ENCODE data around the gene OR6M1. TPM values are rescaled to one million over a fixed set of nuclear protein-coding genes. Genes with fewer than 3 reads are reported as not detected.

OR6M1 gene
- total and polyA plus RNA-seq, 2 donors (not counting 1 experiment from before 2014, with no cell fraction given): not detected

- no peaks in the 10 kb centered on the region for H3K4me1 ChIP-seq (ENCODE audit: control insufficient read depth, extremely low read depth, insufficient read depth, low read length)
- H3K79me2 ChIP-seq (ENCODE audit: control insufficient read depth, insufficient read depth, low read length): no peaks in the 10 kb centered on the region
- H3K4me2 ChIP-seq (ENCODE audit: extremely low read depth, insufficient read depth, low read length): no peak overlapping the region
- no peak for DNase-seq (ENCODE audit: low read depth in 2 of 2)
- H3K27me3 ChIP-seq (ENCODE audit: control insufficient read depth, insufficient read depth, low read length): no peaks in the 10 kb centered on the region
- H2AFZ ChIP-seq (ENCODE audit: low read length): no peak overlapping the region
- H3K9ac ChIP-seq (ENCODE audit: insufficient read depth, low read length): no peak overlapping the region
- no peaks in the 10 kb centered on the region for H3K9me3 ChIP-seq (ENCODE audit: control insufficient read depth, insufficient read depth, low read depth, low read length)
- H3K4me3 ChIP-seq (replicated peaks in 1 of 4; ENCODE audit: control extremely low read depth in 1 of 4, insufficient read depth in 1 of 4, low read depth in 3 of 4, low read length in 4 of 4): no peak overlapping the region
- no peak for TF ChIP-seq EZH2 (IDR thresholded peaks at IDR 0.05; ENCODE audit: low read length, missing control alignments)
- TF ChIP-seq, protein P1, sequence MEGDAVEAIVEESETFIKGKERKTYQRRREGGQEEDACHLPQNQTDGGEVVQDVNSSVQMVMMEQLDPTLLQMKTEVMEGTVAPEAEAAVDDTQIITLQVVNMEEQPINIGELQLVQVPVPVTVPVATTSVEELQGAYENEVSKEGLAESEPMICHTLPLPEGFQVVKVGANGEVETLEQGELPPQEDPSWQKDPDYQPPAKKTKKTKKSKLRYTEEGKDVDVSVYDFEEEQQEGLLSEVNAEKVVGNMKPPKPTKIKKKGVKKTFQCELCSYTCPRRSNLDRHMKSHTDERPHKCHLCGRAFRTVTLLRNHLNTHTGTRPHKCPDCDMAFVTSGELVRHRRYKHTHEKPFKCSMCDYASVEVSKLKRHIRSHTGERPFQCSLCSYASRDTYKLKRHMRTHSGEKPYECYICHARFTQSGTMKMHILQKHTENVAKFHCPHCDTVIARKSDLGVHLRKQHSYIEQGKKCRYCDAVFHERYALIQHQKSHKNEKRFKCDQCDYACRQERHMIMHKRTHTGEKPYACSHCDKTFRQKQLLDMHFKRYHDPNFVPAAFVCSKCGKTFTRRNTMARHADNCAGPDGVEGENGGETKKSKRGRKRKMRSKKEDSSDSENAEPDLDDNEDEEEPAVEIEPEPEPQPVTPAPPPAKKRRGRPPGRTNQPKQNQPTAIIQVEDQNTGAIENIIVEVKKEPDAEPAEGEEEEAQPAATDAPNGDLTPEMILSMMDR (conservative IDR thresholded peaks at IDR 0.05 in 1 of 2, IDR thresholded peaks at IDR 0.05 in 1 of 2; ENCODE audit: low read depth in 1 of 2, low read length in 2 of 2): no peak
- H4K20me1 ChIP-seq (ENCODE audit: control insufficient read depth, extremely low read depth, insufficient read depth, low read length): no peaks in the 10 kb centered on the region
- no peak overlapping the region for H3K27ac ChIP-seq (ENCODE audit: insufficient read depth, low read length)
- H3K36me3 ChIP-seq (ENCODE audit: control insufficient read depth, insufficient read depth, low read length): no peaks in the 10 kb centered on the region
Observed at GRCh38 chr11:123815122-123815521, 9.0 kb upstream of the OR6M1 start.

- H3K27ac ChIP-seq (ENCODE audit: insufficient read depth, low read length): no peak overlapping the region
- H3K27me3 ChIP-seq (ENCODE audit: control insufficient read depth, insufficient read depth, low read length): no peaks in the 10 kb centered on the region
Observed at GRCh38 chr11:123801765-123802164, 4.4 kb downstream of the OR6M1 start.

DNA sequence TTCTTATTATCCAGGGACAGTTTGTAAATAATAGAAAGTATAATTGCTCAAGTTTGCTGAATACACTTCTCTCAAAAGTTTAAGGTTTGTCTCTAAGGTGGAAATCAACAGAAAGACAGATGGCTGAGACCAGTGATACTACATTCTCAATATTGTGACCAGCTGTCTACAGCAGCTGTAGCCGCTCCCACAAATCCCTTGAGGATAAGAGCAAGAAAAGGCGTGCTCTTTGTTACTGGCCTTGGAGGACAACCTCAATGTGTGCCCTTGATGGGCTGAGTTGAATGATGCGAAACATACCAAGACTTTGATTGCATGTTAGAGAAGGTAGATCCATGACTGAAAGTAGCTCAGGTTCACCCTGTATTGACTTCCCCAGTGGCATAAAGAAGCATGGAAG, 6.1 kb downstream of the OR6M1 start:
- Histone ChIP-seq H3K36me3 (ENCODE audit: control insufficient read depth, insufficient read depth, low read length) (no peaks in the 10 kb centered on the region), H3K4me3 (replicated peaks in 1 of 4; ENCODE audit: control extremely low read depth in 1 of 4, insufficient read depth in 1 of 4, low read depth in 3 of 4, low read length in 4 of 4) (no peak overlapping the region), H3K4me1 (ENCODE audit: control insufficient read depth, extremely low read depth, insufficient read depth, low read length) (no peaks in the 10 kb centered on the region), H3K27me3 (ENCODE audit: control insufficient read depth, insufficient read depth, low read length) (no peaks in the 10 kb centered on the region), H3K4me2 (ENCODE audit: extremely low read depth, insufficient read depth, low read length) (no peak overlapping the region), H3K9me3 (ENCODE audit: control insufficient read depth, insufficient read depth, low read depth, low read length) (no peaks in the 10 kb centered on the region), H3K79me2 (ENCODE audit: control insufficient read depth, insufficient read depth, low read length) (no peaks in the 10 kb centered on the region), H3K27ac (ENCODE audit: insufficient read depth, low read length) (no peak overlapping the region), H4K20me1 (ENCODE audit: control insufficient read depth, extremely low read depth, insufficient read depth, low read length) (no peaks in the 10 kb centered on the region), H3K9ac (ENCODE audit: insufficient read depth, low read length) (no peak overlapping the region), H2AFZ (ENCODE audit: low read length) (no peak overlapping the region)
- DNase-seq (ENCODE audit: low read depth in 2 of 2): no peak
- TF ChIP-seq, protein P1 (conservative IDR thresholded peaks at IDR 0.05 in 1 of 2, IDR thresholded peaks at IDR 0.05 in 1 of 2; ENCODE audit: low read depth in 1 of 2, low read length in 2 of 2): no peak
- TF ChIP-seq EZH2 (IDR thresholded peaks at IDR 0.05; ENCODE audit: low read length, missing control alignments): no peak

More at GRCh38 chr11:123801765-123802164, 4.4 kb downstream of the OR6M1 start:
- no peak overlapping the region for H3K9ac ChIP-seq (ENCODE audit: insufficient read depth, low read length)
- TF ChIP-seq EZH2 (IDR thresholded peaks at IDR 0.05; ENCODE audit: low read length, missing control alignments): no peak
- TF ChIP-seq, protein P1 (conservative IDR thresholded peaks at IDR 0.05 in 1 of 2, IDR thresholded peaks at IDR 0.05 in 1 of 2; ENCODE audit: low read depth in 1 of 2, low read length in 2 of 2): no peak
- no peaks in the 10 kb centered on the region for H4K20me1 ChIP-seq (ENCODE audit: control insufficient read depth, extremely low read depth, insufficient read depth, low read length)
- no peaks in the 10 kb centered on the region for H3K36me3 ChIP-seq (ENCODE audit: control insufficient read depth, insufficient read depth, low read length)
- no peak overlapping the region for H3K4me2 ChIP-seq (ENCODE audit: extremely low read depth, insufficient read depth, low read length)
- H2AFZ ChIP-seq (ENCODE audit: low read length): no peak overlapping the region
- no peak for DNase-seq (ENCODE audit: low read depth in 2 of 2)
- H3K4me3 ChIP-seq (replicated peaks in 1 of 4; ENCODE audit: control extremely low read depth in 1 of 4, insufficient read depth in 1 of 4, low read depth in 3 of 4, low read length in 4 of 4): no peak overlapping the region
- H3K9me3 ChIP-seq (ENCODE audit: control insufficient read depth, insufficient read depth, low read depth, low read length): no peaks in the 10 kb centered on the region
- H3K4me1 ChIP-seq (ENCODE audit: control insufficient read depth, extremely low read depth, insufficient read depth, low read length): no peaks in the 10 kb centered on the region
- no peaks in the 10 kb centered on the region for H3K79me2 ChIP-seq (ENCODE audit: control insufficient read depth, insufficient read depth, low read length)
